SKM-1 (cell line): Measurements from ENCODE around the gene CEP85L.

Experiments used
- DNase-seq: peaks from one replicate; lab custom pipeline; 2025; ENCODE audit not compliant: unreplicated experiment; lab: John Stamatoyannopoulos, UW

The CEP85L gene

GRCh38 chr6:118546164-118546879, 105.1 kb downstream of the CEP85L start:
- no peak for DNase-seq

- no peak for DNase-seq
These were observed 107.3 kb downstream of the CEP85L start for GRCh38 chr6:118544105-118544504.

- DNase-seq, result no peak
These were observed 109.0 kb downstream of the CEP85L start for GRCh38 chr6:118542184-118542952.

- no peak for DNase-seq
These were observed 113.8 kb downstream of the CEP85L start for GRCh38 chr6:118537574-118537973.

- DNase-seq, result no peak
These were observed 114.9 kb downstream of the CEP85L start for GRCh38 chr6:118536478-118536877.

- DNase-seq, result no peak
These were observed 116.1 kb downstream of the CEP85L start for GRCh38 chr6:118535176-118535844.

- no peak for DNase-seq
These were observed 120.4 kb downstream of the CEP85L start for GRCh38 chr6:118530942-118531341.

GRCh38 chr6:118529756-118530155, 121.6 kb downstream of the CEP85L start:
- no peak for DNase-seq

- no peak for DNase-seq
These were observed 123.3 kb downstream of the CEP85L start for GRCh38 chr6:118528129-118528528.

GRCh38 chr6:118525913-118526780, 125.2 kb downstream of the CEP85L start:
- DNase-seq, result no peak

GRCh38 chr6:118524686-118525085, 126.7 kb downstream of the CEP85L start:
- DNase-seq, result no peak

- no peak for DNase-seq
These were observed 128.2 kb downstream of the CEP85L start for GRCh38 chr6:118523216-118523615.

GRCh38 chr6:118522422-118522821, 129.0 kb downstream of the CEP85L start:
- no peak for DNase-seq

GRCh38 chr6:118514689-118515088, 136.7 kb downstream of the CEP85L start:
- DNase-seq, result no peak

- DNase-seq, result no peak
These were observed 139.3 kb downstream of the CEP85L start for GRCh38 chr6:118511930-118512715.

- DNase-seq, result no peak
These were observed 142.3 kb downstream of the CEP85L start for GRCh38 chr6:118509009-118509617.

- DNase-seq, result no peak
These were observed 143.8 kb downstream of the CEP85L start for GRCh38 chr6:118507636-118508035.

- no peak for DNase-seq
These were observed 145.2 kb downstream of the CEP85L start for GRCh38 chr6:118506071-118506638.

- no peak for DNase-seq
These were observed 145.7 kb downstream of the CEP85L start for GRCh38 chr6:118505656-118506055.
